HUES6 (cell line): Measurements from ENCODE around the gene CCDC63.

Experiments used
- H3K27ac ChIP-seq: 2 replicates; pipeline ENCODE4 v1.7.0; 2013; ENCODE audit warnings: low read depth, mild to moderate bottlenecking, low read length, inconsistent platforms
- H3K27me3 ChIP-seq: 2 replicates; pipeline ENCODE4 v1.6.1; 2013; ENCODE audit warnings: low read length; ENCODE audit not compliant: control insufficient read depth, insufficient read depth
- H3K36me3 ChIP-seq: 2 replicates; pipeline ENCODE4 v1.6.1; 2013; ENCODE audit warnings: low read length; ENCODE audit not compliant: control insufficient read depth, insufficient read depth
- H3K4me1 ChIP-seq: 2 replicates; pipeline ENCODE4 v1.6.1; 2013; ENCODE audit warnings: low read length; ENCODE audit not compliant: control insufficient read depth, insufficient read depth
- H3K4me3 ChIP-seq: 2 replicates; pipeline ENCODE4 v1.5.1; 2013; ENCODE audit warnings: low read depth, low read length
- H3K9ac ChIP-seq: one replicate; pipeline ENCODE4 v1.6.1; 2013; ENCODE audit warnings: mild to moderate bottlenecking, low read length
- H3K9me3 ChIP-seq: 2 replicates; pipeline ENCODE4 v1.6.1; 2013; ENCODE audit warnings: low read depth, low read length; ENCODE audit not compliant: control insufficient read depth, insufficient read depth

Gene CCDC63

DNA sequence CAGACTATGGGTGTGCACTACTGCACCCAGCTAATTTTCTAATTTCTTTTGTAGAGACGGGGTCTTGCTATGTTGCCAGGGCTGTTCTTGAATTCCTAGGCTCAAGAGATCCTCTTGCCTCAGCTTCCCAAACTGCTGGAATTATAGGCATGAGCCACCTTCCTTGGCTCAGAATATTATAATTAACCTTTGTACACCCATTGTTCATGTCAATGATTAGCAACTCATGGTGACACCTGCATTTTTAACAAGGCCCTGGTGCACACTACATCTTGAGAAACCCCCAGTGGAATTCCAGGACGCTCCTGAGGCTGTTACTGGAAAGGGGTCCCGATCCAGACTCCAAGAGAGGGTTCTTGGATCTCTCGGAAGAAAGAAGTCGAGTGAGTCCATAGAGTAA is 28.3 kb upstream of the CCDC63 start:
- Histone ChIP-seq H3K4me1 (peaks cover 12% of the 10 kb centered on the region), H3K27me3 (peaks cover 40% of the 10 kb centered on the region), H3K9ac (no peak overlapping the region), H3K4me3 (no peak overlapping the region), H3K9me3 (no peaks in the 10 kb centered on the region), H3K27ac (no peak overlapping the region), H3K36me3 (no peaks in the 10 kb centered on the region)

DNA sequence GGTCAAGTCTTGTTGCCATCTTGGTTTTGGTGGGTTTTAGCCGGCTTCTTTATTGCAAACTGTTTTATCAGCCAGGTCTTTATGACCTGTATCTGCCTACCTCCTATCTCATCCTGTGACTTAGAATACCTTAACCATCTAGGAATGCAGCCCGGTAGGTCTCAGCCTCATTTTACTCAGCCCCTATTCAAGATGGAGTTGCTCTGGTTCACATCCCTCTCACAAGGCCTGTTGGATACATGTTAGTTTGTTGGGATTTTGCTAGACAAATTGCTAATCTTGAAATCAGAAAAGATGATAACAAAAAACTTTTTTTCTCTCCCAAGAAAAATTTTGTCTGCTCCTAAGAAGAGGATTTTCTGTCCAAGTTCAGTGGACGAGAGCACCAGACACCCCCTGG is 27.6 kb upstream of the CCDC63 start:
- no peaks in the 10 kb centered on the region for H3K9me3 ChIP-seq
- no peaks in the 10 kb centered on the region for H3K36me3 ChIP-seq
- H3K27me3 ChIP-seq: peaks cover 33% of the 10 kb centered on the region
- no peak overlapping the region for H3K27ac ChIP-seq
- H3K4me3 ChIP-seq: no peak overlapping the region
- H3K4me1 ChIP-seq: peaks cover 12% of the 10 kb centered on the region
- no peak overlapping the region for H3K9ac ChIP-seq

DNA sequence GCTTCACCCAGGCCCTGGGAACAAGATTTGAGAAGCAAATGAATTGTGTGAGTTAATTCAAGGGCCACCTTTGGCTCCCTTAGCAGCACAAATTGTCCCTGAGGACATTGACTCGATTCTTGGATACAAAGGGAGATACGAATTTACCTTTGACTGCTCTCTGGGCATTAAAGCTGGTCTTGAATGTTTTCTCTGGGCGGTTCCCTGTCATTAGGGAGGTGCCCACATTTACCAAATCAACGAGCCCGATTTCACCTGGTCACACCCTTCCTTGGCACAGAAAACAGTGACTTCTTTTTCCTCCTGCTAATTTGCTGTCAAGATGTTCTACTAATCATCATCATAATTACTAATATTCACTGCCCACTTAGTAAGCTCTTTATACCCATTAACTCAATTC is 27.1 kb upstream of the CCDC63 start:
- Histone ChIP-seq H3K36me3 (no peaks in the 10 kb centered on the region), H3K4me1 (peaks cover 10% of the 10 kb centered on the region), H3K4me3 (no peak overlapping the region), H3K9me3 (no peaks in the 10 kb centered on the region), H3K27me3 (peaks cover 30% of the 10 kb centered on the region), H3K9ac (no peak overlapping the region), H3K27ac (no peak overlapping the region)

DNA sequence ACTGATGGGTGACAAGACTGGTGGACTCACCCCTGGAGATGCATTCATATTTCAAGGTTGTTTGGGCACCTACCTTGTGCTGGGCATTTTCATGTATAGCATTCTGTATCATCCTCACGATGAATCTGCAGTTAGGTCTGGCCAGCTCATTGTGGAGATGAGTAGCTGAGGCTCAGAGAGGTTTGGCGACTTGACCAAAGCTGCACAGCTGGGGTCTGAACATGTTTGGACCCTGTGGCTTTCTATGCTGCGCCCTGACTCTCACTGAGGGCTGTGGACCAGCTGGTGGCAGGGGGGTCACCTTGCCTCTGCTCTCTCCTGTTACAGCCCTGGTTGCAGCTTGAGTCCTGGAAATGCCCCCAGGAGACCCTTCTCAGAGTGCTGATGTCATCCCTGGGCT is 24.9 kb upstream of the CCDC63 start:
- H3K27me3 ChIP-seq: peaks cover 18% of the 10 kb centered on the region; the same call in 1 of the 2 replicates

DNA sequence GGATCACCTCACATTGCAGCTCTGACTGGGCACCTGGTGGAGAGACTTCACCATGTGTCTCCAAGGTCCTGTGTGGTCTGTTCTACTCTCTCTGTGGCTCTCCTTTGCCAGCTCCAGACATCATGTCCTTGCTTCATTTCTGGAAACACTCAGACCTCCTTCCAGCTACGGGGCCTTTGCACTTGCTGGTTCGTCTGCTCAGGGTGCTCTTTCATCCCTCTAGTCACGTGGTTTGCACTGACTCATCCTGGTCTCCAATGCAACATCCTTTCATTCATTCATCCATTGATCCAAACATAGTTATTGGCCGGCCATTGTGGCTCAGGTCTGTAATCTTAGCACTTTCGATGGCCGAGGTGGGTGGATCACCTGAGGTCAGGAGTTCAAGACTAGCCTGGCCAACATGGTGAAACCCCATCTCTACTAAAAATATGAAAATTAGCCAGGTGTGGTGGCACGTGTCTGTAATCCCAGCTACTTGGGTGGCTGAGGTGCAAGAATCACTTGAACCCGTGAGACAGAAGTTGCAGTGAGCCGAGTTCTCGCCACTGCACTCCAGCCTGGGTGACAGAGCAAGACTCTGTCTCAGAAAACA is 23.9 kb upstream of the CCDC63 start:
- peaks cover 16% of the 10 kb centered on the region; the same call in 1 of the 2 replicates for H3K27me3 ChIP-seq
- H3K9ac ChIP-seq: no peak overlapping the region
- no peaks in the 10 kb centered on the region for H3K36me3 ChIP-seq
- H3K27ac ChIP-seq: no peak overlapping the region
- H3K9me3 ChIP-seq: no peaks in the 10 kb centered on the region
- H3K4me3 ChIP-seq: no peak overlapping the region
- H3K4me1 ChIP-seq: 0 out of 2 replicates have a peak, but pooled peaks cover 2% of the 10 kb centered on the region

More for the DNA sequence above, 24.9 kb upstream of the CCDC63 start:
- H3K9me3 ChIP-seq: no peaks in the 10 kb centered on the region
- H3K27ac ChIP-seq: no peak overlapping the region
- H3K36me3 ChIP-seq: no peaks in the 10 kb centered on the region
- no peak overlapping the region for H3K4me3 ChIP-seq
- H3K9ac ChIP-seq: no peak overlapping the region
- H3K4me1 ChIP-seq: peaks cover 2% of the 10 kb centered on the region; the same call in 1 of the 2 replicates

DNA sequence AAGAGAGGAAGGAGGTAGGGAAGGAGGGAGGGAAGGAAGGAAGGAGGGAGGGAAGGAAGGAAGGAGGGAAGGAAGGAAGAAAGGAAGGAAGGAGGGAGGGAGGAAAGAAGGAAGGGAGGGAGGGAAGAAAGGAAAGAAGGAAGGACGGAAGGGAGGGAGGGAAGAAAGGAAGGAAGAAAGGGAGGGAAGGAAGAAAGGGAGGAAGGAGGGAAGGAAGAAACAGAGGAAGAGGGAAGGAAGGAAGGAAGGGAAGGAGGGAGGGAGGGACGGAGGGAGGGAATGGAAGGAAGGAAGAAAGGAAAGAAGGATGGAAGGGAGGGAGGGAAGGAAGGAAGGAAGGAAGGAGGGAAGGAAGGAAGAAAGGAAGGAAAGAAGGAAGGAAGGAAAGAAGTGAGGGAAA is 22.4 kb upstream of the CCDC63 start:
- Histone ChIP-seq H3K4me1 (0 out of 2 replicates have a peak, but pooled peaks cover 2% of the 10 kb centered on the region), H3K4me3 (no peak overlapping the region), H3K27ac (no peak overlapping the region), H3K36me3 (no peaks in the 10 kb centered on the region), H3K27me3 (peaks cover 16% of the 10 kb centered on the region; the same call in 1 of the 2 replicates), H3K9me3 (no peaks in the 10 kb centered on the region), H3K9ac (no peak overlapping the region)

DNA sequence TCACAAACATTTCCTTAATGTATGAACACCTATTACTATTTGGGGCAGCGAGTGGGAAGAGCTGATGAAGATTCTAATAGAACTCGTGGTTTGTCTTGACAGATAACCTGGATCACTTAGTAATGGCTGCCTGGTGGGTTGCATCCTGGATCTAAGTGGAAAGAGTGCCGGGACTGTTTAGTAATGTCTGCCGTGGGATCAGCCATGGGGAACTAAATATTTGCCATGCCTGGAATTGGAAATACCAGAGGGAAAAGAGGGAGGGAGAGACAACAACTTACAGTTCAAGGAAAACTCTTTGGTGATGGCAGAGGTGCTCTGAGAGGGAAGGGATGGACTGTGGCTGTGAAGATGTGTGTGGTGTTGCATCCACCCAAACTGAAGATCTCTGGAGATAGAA is 21.3 kb upstream of the CCDC63 start:
- Histone ChIP-seq H3K9me3 (no peaks in the 10 kb centered on the region), H3K4me3 (no peak overlapping the region), H3K9ac (no peak overlapping the region), H3K4me1 (0 out of 2 replicates have a peak, but pooled peaks cover 2% of the 10 kb centered on the region), H3K27me3 (peaks cover 12% of the 10 kb centered on the region; the same call in 1 of the 2 replicates), H3K36me3 (no peaks in the 10 kb centered on the region), H3K27ac (no peak overlapping the region)

DNA sequence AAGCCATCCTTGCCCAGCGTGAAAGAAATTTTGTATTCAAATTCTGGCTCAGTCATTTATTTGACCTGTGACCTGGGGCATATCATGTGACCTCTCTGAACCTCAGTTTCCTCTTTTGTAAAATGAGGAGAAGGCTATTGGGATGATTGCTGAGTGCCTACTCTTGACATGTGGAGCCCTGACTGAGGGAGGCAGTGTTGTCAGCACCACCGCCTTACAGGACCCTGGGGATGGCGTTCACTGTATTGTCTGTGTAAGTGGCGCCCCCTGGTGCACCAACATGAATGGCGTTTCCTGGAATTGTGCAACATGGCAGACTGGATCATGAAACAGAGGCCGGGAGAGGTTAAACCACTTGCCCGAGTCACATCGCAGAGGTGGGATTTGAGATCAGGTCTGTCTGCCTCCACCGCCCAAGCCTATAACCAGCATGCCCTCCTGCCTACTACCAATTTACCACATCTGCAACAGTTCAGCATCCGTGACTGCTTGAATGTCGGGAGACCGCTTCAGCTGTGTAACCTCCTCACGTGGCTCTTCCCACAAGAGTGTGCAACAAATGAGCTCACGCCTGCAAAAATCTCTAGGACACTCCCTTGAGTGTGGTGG is 20.1 kb upstream of the CCDC63 start:
- Histone ChIP-seq H3K9me3 (no peaks in the 10 kb centered on the region), H3K4me3 (no peak overlapping the region), H3K9ac (no peak overlapping the region), H3K4me1 (0 out of 2 replicates have a peak, but pooled peaks cover 2% of the 10 kb centered on the region), H3K27ac (no peak overlapping the region), H3K27me3 (peaks cover 12% of the 10 kb centered on the region; the same call in 1 of the 2 replicates), H3K36me3 (no peaks in the 10 kb centered on the region)

DNA sequence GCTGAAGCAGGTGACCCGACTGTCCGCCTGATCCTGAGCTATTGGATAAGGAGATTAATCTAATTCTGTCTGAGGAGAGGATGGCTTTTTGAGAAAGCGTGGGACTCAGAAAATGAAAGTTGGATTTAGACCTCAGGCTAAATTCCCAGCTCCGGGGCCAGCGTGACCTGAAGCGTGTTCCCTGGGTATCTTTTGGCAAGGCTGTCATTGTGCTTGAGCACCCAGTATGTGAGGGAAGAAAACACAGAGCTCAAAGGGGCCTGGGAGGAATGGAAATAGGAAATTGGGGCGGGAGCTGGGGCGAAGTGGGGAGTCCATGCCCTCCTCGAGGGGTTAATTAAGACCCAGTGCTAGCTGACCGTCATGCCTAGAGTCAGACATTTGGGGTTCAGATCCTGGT is 17.5 kb upstream of the CCDC63 start:
- Histone ChIP-seq H3K36me3 (no peaks in the 10 kb centered on the region), H3K27ac (no peak overlapping the region), H3K4me1 (0 out of 2 replicates have a peak, but pooled peaks cover 2% of the 10 kb centered on the region), H3K9ac (no peak overlapping the region), H3K9me3 (no peaks in the 10 kb centered on the region), H3K27me3 (peaks cover 12% of the 10 kb centered on the region; the same call in 1 of the 2 replicates), H3K4me3 (no peak overlapping the region)

DNA sequence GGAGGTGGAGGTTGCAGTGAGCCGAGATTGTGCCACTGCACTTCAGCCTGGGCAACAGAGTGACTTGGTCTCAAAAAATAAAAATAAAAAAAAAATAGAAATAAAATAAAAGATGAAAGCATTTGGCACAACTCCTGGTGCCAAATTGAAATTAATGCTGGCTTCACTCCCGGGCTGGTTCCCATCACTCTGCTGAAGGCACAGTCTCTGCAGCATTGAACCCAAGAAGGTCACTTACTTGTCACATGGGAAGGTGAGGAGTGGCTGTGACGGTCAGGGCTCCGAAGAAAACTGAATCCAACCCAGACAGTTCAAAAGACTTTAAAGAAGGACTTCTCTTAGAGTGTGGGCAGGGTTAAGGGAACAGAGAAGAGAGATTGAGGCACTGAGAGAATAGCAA is 10.5 kb upstream of the CCDC63 start:
- H3K4me3 ChIP-seq: no peak overlapping the region
- H3K9me3 ChIP-seq: no peaks in the 10 kb centered on the region
- H3K27me3 ChIP-seq: no peaks in the 10 kb centered on the region
- no peaks in the 10 kb centered on the region for H3K36me3 ChIP-seq
- H3K9ac ChIP-seq: no peak overlapping the region
- H3K4me1 ChIP-seq: no peaks in the 10 kb centered on the region
- H3K27ac ChIP-seq: no peak overlapping the region

DNA sequence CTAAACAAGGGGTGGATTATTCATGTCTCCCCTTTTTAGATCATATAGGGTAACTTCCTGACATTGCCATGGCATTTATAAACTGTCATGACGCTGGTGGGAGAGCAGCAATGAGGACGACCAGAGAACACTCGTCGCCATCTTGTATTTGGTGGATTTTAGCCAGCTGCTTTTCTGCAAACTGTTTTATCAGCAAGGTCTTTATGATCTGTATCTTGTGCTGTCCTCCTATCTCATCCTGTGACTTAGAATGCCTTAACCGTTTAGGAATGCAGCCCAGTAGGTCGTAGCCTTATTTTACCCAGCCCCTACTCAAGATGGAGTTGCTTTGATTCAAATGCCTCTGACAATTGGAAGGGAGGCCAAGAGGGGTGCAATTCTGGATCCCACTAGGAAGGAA is 5.8 kb upstream of the CCDC63 start:
- Histone ChIP-seq H3K27ac (no peak overlapping the region), H3K36me3 (no peaks in the 10 kb centered on the region), H3K27me3 (0 out of 2 replicates have a peak, but pooled peaks cover 5% of the 10 kb centered on the region), H3K4me3 (no peak overlapping the region), H3K9me3 (no peaks in the 10 kb centered on the region), H3K4me1 (no peaks in the 10 kb centered on the region), H3K9ac (no peak overlapping the region)
